OCI-LY7 (cell line): ENCODE measurements around the gene HNRNPD. TPM values are rescaled to one million over a fixed set of nuclear protein-coding genes. Genes with fewer than 3 reads are reported as not detected.
"Not testable (repeated sequence)": the region's sequence is repeated elsewhere in the genome, so short reads cannot be mapped to it uniquely, and the experiment has no call there.

Source experiments
- BruUV-seq: library from RNA; stranded (reverse); fragments of 400-500 nt; replicated peaks from 2 replicates; lab custom pipeline; 2021; lab: Mats Ljungman, UMichigan
- CTCF ChIA-PET: fragments of 300-600 bp; sonication (Branson Sonifier 250); formaldehyde crosslinking; loops from one replicate; lab custom pipeline; 2022; ENCODE audit warnings: antibody characterized with exemption; ENCODE audit not compliant: unreplicated experiment; lab: Charles Lee
- POLR2A ChIA-PET: fragments of 300-600 bp; sonication (Branson Sonifier 250); formaldehyde crosslinking; loops from one replicate; lab custom pipeline; 2022; ENCODE audit warnings: antibody characterized with exemption; lab: Charles Lee
- DNase-seq: peaks from one replicate; pipeline ENCODE4 v3.0.0-alpha.2; 2015; ENCODE audit warnings: low spot score
- H2AFZ ChIP-seq: fragments of 200-600 bp; sonication (generic), shearing (Covaris generic); 2 replicates; pipeline ENCODE4 v1.6.1; 2014; ENCODE audit warnings: mild to moderate bottlenecking, antibody characterized with exemption, low read length, moderate library complexity
- H3K27ac ChIP-seq: fragments of 200-600 bp; sonication (generic); 2 replicates; pipeline ENCODE4 v1.5.1; 2014; ENCODE audit warnings: mixed run types, low read depth, mild to moderate bottlenecking, moderate library complexity, low read length, inconsistent platforms; ENCODE audit not compliant: poor library complexity, severe bottlenecking
- H3K36me3 ChIP-seq: fragments of 200-600 bp; sonication (generic); 2 replicates; pipeline ENCODE4 v1.6.1; 2014; ENCODE audit warnings: mild to moderate bottlenecking, antibody characterized with exemption, low read length, moderate library complexity, mixed read lengths; ENCODE audit not compliant: insufficient read depth
- H3K4me1 ChIP-seq: fragments of 200-600 bp; sonication (generic); 2 replicates; pipeline ENCODE4 v1.5.1; 2014; ENCODE audit warnings: mild to moderate bottlenecking, low read length; ENCODE audit not compliant: insufficient read depth, poor library complexity, severe bottlenecking
- H3K4me2 ChIP-seq: fragments of 200-600 bp; sonication (generic); 2 replicates; pipeline ENCODE4 v1.6.1; 2014; ENCODE audit warnings: mild to moderate bottlenecking, low read length
- H3K4me3 ChIP-seq: fragments of 200-600 bp; sonication (generic); 2 replicates; pipeline ENCODE4 v1.5.1; 2014; ENCODE audit warnings: mild to moderate bottlenecking, low read depth, low read length; ENCODE audit not compliant: poor library complexity, severe bottlenecking
- H3K79me2 ChIP-seq: fragments of 200-600 bp; sonication (generic); 2 replicates; pipeline ENCODE4 v1.6.1; 2016; ENCODE audit warnings: low read depth, mild to moderate bottlenecking, low read length, moderate library complexity, mixed read lengths; ENCODE audit not compliant: insufficient read depth
- H3K9me2 ChIP-seq: fragments of 200-600 bp; sonication (generic); 2 replicates; pipeline ENCODE4 v1.6.1; 2016; ENCODE audit warnings: mild to moderate bottlenecking, low read length, mixed read lengths; ENCODE audit not compliant: insufficient read depth
- H3K9me3 ChIP-seq: fragments of 200-600 bp; sonication (generic); 2 replicates; pipeline ENCODE4 v1.6.1; 2014; ENCODE audit warnings: mild to moderate bottlenecking, mixed run types, low read length, mixed read lengths
- H4K20me1 ChIP-seq: fragments of 200-600 bp; sonication (generic); 2 replicates; pipeline ENCODE4 v1.6.1; 2014; ENCODE audit warnings: mild to moderate bottlenecking, antibody characterized with exemption, low read length, moderate library complexity, mixed read lengths; ENCODE audit not compliant: insufficient read depth
- EZH2phosphoT487 ChIP-seq: fragments of 200-600 bp; sonication (generic); IDR thresholded peaks from 2 replicates; pipeline ENCODE4 v1.6.1; 2018; ENCODE audit warnings: low read depth, borderline replicate concordance, mild to moderate bottlenecking, mixed run types, antibody characterized with exemption, low read length, moderate library complexity, mixed read lengths
- intact Hi-C: fragments of 100-400 bp; cut with micrococcal nuclease; formaldehyde crosslinking; loops from one replicate; pipeline ENCODE4 v1.10.0; 2022; ENCODE audit not compliant: unreplicated experiment
- total RNA-seq, 2 experiments: library from RNA; depleted of rRNA in 1 of 2; stranded (reverse); fragments of >200 nt in 1 of 2; shearing (Covaris generic) in 1 of 2; gene quantifications; 2 replicates each; pipeline ENCODE4 v1.2.3, GENCODE V29; 2014 to 2022
- TF ChIP-seq, protein P1 (sequence below): fragments of 200-600 bp; sonication (generic); conservative IDR thresholded peaks from 2 replicates; pipeline ENCODE4 v1.5.1; 2014; ENCODE audit warnings: mild to moderate bottlenecking, antibody characterized with exemption, low read length, moderate library complexity, mixed read lengths

Gene HNRNPD
- total RNA-seq, 2 experiments from 2014 or later, result 127 to 572 TPM

DNA sequence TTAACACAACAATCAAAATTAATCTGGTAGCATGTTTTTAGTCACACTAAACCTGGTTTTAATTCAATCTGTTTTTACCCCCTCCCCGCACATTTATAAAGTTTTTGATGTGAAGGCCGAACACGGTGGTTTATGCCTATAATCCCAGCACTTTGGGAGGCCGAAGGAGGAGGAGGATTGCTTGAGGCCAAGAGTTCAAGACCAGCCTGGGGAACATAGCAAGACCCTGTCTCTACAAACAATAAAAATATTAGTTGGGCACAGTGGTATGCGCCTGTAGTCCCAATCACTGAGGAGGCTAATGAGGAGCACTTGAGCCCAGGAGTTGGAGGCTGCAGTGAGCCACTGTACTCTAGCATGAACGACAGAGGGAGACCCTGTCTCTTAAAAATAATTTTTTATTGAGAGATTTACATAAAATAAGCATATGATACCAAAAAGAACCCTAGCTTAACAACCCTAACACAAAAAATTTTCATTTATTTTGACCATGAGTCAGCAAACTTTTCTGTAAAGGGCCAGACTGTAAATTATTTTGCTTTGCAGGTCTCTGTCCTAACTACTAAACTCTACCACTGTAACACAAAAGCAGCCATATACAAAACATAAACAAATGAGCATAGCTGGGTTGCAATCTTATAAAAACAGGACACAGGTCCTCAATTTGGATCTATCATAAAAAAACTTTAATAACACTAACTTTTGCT, 21.5 kb downstream of the HNRNPD start:
- peaks cover 58% of the 10 kb centered on the region for H3K79me2 ChIP-seq

DNA sequence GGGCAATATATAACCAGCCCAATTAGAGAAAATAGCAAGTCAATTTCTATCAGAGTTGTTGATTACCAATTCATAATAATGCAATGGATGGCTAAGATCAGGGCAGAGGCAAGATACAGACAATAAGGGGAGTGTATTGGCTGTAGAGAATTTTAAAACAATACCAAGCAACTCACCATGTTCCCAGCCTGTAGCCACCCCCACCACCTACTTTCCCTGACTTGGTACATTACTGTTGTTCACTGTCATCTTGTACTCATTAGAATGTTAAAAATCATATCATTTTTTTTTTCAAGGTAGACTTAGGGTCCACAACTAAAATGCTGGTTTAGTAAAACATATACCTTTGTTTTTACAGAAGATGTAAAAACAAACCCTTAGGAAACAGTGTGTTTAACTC, 27.7 kb downstream of the HNRNPD start:
- Histone ChIP-seq H3K4me3 (no peak overlapping the region), H3K36me3 (peaks cover 32% of the 10 kb centered on the region), H3K27ac (no peak overlapping the region), H3K79me2 (no peaks in the 10 kb centered on the region), H3K9me3 (no peaks in the 10 kb centered on the region), H3K9me2 (no peaks in the 10 kb centered on the region), H3K4me2 (no peak overlapping the region), H2AFZ (no peak overlapping the region), H3K4me1 (no peaks in the 10 kb centered on the region), H4K20me1 (0 out of 2 replicates have a peak, but pooled peaks cover 4% of the 10 kb centered on the region)
- TF ChIP-seq, protein P1, sequence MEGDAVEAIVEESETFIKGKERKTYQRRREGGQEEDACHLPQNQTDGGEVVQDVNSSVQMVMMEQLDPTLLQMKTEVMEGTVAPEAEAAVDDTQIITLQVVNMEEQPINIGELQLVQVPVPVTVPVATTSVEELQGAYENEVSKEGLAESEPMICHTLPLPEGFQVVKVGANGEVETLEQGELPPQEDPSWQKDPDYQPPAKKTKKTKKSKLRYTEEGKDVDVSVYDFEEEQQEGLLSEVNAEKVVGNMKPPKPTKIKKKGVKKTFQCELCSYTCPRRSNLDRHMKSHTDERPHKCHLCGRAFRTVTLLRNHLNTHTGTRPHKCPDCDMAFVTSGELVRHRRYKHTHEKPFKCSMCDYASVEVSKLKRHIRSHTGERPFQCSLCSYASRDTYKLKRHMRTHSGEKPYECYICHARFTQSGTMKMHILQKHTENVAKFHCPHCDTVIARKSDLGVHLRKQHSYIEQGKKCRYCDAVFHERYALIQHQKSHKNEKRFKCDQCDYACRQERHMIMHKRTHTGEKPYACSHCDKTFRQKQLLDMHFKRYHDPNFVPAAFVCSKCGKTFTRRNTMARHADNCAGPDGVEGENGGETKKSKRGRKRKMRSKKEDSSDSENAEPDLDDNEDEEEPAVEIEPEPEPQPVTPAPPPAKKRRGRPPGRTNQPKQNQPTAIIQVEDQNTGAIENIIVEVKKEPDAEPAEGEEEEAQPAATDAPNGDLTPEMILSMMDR, result no peak
- no peak for TF ChIP-seq EZH2phosphoT487
- no TSS peak for BruUV-seq
- ChIA-PET CTCF (no interaction called here), POLR2A (no interaction called here)
- intact Hi-C loops, result no loop called here
- DNase-seq, result no peak

More for the DNA sequence above, 21.5 kb downstream of the HNRNPD start:
- CTCF ChIA-PET, result no interaction called here
- BruUV-seq, result no TSS peak
- Histone ChIP-seq H3K4me2 (no peak overlapping the region), H3K9me2 (no peaks in the 10 kb centered on the region), H2AFZ (no peak overlapping the region), H3K4me1 (no peaks in the 10 kb centered on the region), H3K27ac (peak overlapping the region; percentile 18), H3K4me3 (no peak overlapping the region), H3K9me3 (no peaks in the 10 kb centered on the region), H4K20me1 (peaks cover 22% of the 10 kb centered on the region; the same call in 1 of the 2 replicates), H3K36me3 (peaks cover 93% of the 10 kb centered on the region)
- POLR2A ChIA-PET, result interaction anchor here (0.6 to 1.9 kb wide), 3 partner anchors 9 to 68 kb away, joined by 4 to 5 read pairs (median 5); no protein-coding TSS in a partner anchor
- no peak for DNase-seq
- intact Hi-C loops, result no loop called here
- no peak for TF ChIP-seq EZH2phosphoT487
- TF ChIP-seq, protein P1, result no peak

DNA sequence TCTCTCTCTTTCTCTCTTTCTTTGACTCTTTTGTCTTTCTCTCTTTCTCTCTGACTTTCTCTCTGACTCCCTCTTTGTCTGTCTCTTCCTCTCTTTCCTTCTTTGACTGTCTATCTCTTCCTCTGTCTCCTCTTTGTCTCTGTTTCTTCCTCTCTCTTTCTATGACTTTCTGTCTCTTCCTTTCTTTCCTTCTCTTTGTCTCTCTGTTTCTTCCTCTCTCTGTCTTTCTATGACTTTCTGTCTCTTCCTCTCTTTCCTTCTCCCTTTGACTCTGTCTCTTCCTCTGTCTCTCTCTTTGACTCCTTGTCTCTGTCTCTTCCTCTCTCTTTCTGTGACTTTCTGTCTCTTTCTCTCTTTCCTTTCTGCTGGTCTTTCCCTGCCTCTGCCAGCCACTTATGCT, 38.7 kb downstream of the HNRNPD start:
- Histone ChIP-seq H4K20me1 (no peaks in the 10 kb centered on the region), H3K9me2 (no peaks in the 10 kb centered on the region), H3K9me3 (no peaks in the 10 kb centered on the region), H3K79me2 (no peaks in the 10 kb centered on the region), H3K27ac (no peak overlapping the region), H3K4me3 (no peak overlapping the region), H3K4me2 (no peak overlapping the region), H2AFZ (no peak overlapping the region), H3K36me3 (no peaks in the 10 kb centered on the region), H3K4me1 (no peaks in the 10 kb centered on the region)
- ChIA-PET CTCF (no interaction called here), POLR2A (no interaction called here)
- TF ChIP-seq EZH2phosphoT487, result no peak
- TF ChIP-seq, protein P1, result no peak
- intact Hi-C loops, result no loop called here
- DNase-seq, result no peak
- no TSS peak for BruUV-seq

DNA sequence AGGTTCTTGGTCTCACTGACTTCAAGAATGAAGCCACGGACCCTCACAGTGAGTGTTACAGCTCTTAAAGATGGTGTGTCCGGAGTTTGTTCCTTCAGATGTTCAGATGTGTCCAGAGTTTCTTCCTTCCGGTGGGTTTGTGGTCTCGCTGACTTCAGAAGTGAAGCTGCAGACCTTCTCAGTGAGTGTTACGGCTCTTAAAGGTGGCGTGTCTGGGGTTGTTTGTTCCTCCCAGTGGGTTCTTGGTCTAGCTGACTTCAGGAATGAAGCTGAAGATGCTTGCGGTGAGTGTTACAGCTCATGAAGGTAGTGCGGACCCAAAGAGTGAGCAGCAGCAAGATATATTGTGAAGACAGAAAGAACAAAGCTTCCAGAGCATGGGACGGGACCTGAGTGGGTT, 40.1 kb downstream of the HNRNPD start:
- CTCF ChIA-PET, intact Hi-C loops: not testable (repeated sequence)

More for the DNA sequence above, 40.1 kb downstream of the HNRNPD start:
- H3K4me3 ChIP-seq, H3K4me2 ChIP-seq, H3K9me3 ChIP-seq, H4K20me1 ChIP-seq, H2AFZ ChIP-seq, BruUV-seq, H3K9me2 ChIP-seq, H3K27ac ChIP-seq, DNase-seq, H3K79me2 ChIP-seq, H3K4me1 ChIP-seq, H3K36me3 ChIP-seq: not testable (repeated sequence)
- POLR2A ChIA-PET, result interaction anchor here (0.9 kb wide), 1 partner anchor 9 kb away, joined by 3 read pairs; no protein-coding TSS in a partner anchor
